CD4-positive, alpha-beta T cell (primary cell): Measurements from ENCODE around the gene ANKFN1. TPM values are rescaled to one million over a fixed set of nuclear protein-coding genes. Genes with fewer than 3 reads are reported as not detected.

Experiments used
- ATAC-seq: fragments of 200-7000 bp; cut with Tn5 transposase; one replicate; pipeline ENCODE4 v1.10.0; 2022; ENCODE audit warnings: mild to moderate bottlenecking; ENCODE audit not compliant: poor library complexity
- CTCF ChIA-PET: fragments of 350-600 bp; sonication (Branson Sonifier 250); formaldehyde crosslinking; loops from one replicate; lab custom pipeline; 2021; ENCODE audit warnings: antibody characterized with exemption, inconsistent platforms; lab: Charles Lee
- POLR2A ChIA-PET: fragments of 350-600 bp; sonication (Branson Sonifier 250); formaldehyde crosslinking; loops from one replicate; lab custom pipeline; 2021; ENCODE audit warnings: antibody characterized with exemption, inconsistent platforms; lab: Charles Lee
- DNase-seq, 14 experiments: peaks; one replicate each; pipeline ENCODE4 v3.0.0-alpha.2; 2013 to 2020; ENCODE audit warnings: mixed read lengths in 2 of 14
- H3K27ac ChIP-seq, 2 donors: one replicate each; pipeline versions ENCODE4 v1.5.1 to v1.7.0; 2013; ENCODE audit warnings: low read length in 2 of 2, low read depth in 1 of 2, mild to moderate bottlenecking in 1 of 2
- H3K27me3 ChIP-seq, 2 experiments: 1 replicate in 1 of 2; 2 replicates in 1 of 2; pipeline versions ENCODE4 v1.6.1 to v1.7.0; 2013; ENCODE audit warnings: low read length in 2 of 2, control low read depth in 1 of 2, mild to moderate bottlenecking in 1 of 2, moderate library complexity in 1 of 2; ENCODE audit not compliant: insufficient read depth in 2 of 2, control insufficient read depth in 1 of 2
- H3K36me3 ChIP-seq: one replicate; pipeline ENCODE4 v1.6.1; 2013; ENCODE audit warnings: low read length, control low read depth; ENCODE audit not compliant: insufficient read depth
- H3K4me1 ChIP-seq: one replicate; pipeline ENCODE4 v1.6.1; 2013; ENCODE audit warnings: low read length, control low read depth; ENCODE audit not compliant: insufficient read depth
- H3K4me3 ChIP-seq: one replicate; pipeline ENCODE4 v1.5.1; 2013; ENCODE audit warnings: mild to moderate bottlenecking, low read length, moderate library complexity
- H3K9me3 ChIP-seq, 2 experiments: 1 replicate in 1 of 2; 2 replicates in 1 of 2; pipeline versions ENCODE4 v1.6.1 to v1.7.0; 2013; ENCODE audit warnings: low read length in 2 of 2, mild to moderate bottlenecking in 2 of 2, control low read depth in 1 of 2, moderate library complexity in 1 of 2; ENCODE audit not compliant: control insufficient read depth in 1 of 2, insufficient read depth in 1 of 2
- H3K27ac Mint-ChIP-seq: one replicate; pipeline ENCODE4 v1.8.0; 2020; ENCODE audit warnings: mixed read lengths
- H3K27me3 Mint-ChIP-seq: one replicate; pipeline ENCODE4 v1.8.0; 2021; ENCODE audit warnings: mixed read lengths
- H3K36me3 Mint-ChIP-seq: one replicate; pipeline ENCODE4 v1.8.0; 2021; ENCODE audit warnings: low read depth, mixed read lengths
- H3K4me1 Mint-ChIP-seq: one replicate; pipeline ENCODE4 v1.8.0; 2021; ENCODE audit warnings: low read depth, mixed read lengths
- H3K4me3 Mint-ChIP-seq: one replicate; pipeline ENCODE4 v1.8.0; 2020; ENCODE audit warnings: mild to moderate bottlenecking, mixed read lengths
- H3K9me3 Mint-ChIP-seq: one replicate; pipeline ENCODE4 v1.8.0; 2020; ENCODE audit warnings: mixed read lengths
- intact Hi-C, 2 experiments: fragments of 100-400 bp; cut with DNase I in 1 of 2; cut with micrococcal nuclease in 1 of 2; formaldehyde crosslinking; loops; one replicate each; pipeline versions ENCODE4 v1.15.1 to v1.9.0; 2023 to 2025; cut with DNase I, micrococcal nuclease
- total RNA-seq, 174 experiments: library from RNA in 2 of 174; stranded (reverse) in 2 of 174; gene quantifications; one replicate each; pipeline ENCODE4 v1.2.3 and lab custom pipeline; 2021 to 2026
- TF ChIP-seq, protein P1 (sequence below): fragments of 200-600 bp; IDR thresholded peaks from one replicate; pipeline ENCODE4 v1.8.0; 2022; ENCODE audit warnings: antibody characterized with exemption, mild to moderate bottlenecking

The ANKFN1 gene
- total RNA-seq, 2 experiments from 2014 or later, result not detected

- Mint-ChIP-seq H3K27me3 (peaks cover 8% of the 10 kb centered on the region), H3K4me1 (peaks cover 9% of the 10 kb centered on the region), H3K27ac (no peak overlapping the region), H3K36me3 (no peaks in the 10 kb centered on the region), H3K9me3 (peaks cover 2% of the 10 kb centered on the region), H3K4me3 (no peak overlapping the region)
- Histone ChIP-seq H3K4me1 (no peaks in the 10 kb centered on the region), H3K9me3 (no peaks in the 10 kb centered on the region), H3K27ac (no peak overlapping the region), H3K27me3 (no peaks in the 10 kb centered on the region), H3K4me3 (no peak overlapping the region), H3K36me3 (no peaks in the 10 kb centered on the region)
- ChIA-PET POLR2A (no interaction called here), CTCF (no interaction called here)
- ATAC-seq (no peak), DNase-seq (no peak)
- intact Hi-C loops, result loop anchor here in 1 of 2 experiments (10.0 kb wide), 1 partner anchor 636 kb away; no protein-coding TSS in a partner anchor
- TF ChIP-seq, protein P1, sequence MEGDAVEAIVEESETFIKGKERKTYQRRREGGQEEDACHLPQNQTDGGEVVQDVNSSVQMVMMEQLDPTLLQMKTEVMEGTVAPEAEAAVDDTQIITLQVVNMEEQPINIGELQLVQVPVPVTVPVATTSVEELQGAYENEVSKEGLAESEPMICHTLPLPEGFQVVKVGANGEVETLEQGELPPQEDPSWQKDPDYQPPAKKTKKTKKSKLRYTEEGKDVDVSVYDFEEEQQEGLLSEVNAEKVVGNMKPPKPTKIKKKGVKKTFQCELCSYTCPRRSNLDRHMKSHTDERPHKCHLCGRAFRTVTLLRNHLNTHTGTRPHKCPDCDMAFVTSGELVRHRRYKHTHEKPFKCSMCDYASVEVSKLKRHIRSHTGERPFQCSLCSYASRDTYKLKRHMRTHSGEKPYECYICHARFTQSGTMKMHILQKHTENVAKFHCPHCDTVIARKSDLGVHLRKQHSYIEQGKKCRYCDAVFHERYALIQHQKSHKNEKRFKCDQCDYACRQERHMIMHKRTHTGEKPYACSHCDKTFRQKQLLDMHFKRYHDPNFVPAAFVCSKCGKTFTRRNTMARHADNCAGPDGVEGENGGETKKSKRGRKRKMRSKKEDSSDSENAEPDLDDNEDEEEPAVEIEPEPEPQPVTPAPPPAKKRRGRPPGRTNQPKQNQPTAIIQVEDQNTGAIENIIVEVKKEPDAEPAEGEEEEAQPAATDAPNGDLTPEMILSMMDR, result no peak
Measured at GRCh38 chr17:56480501-56480900, 327.2 kb downstream of the ANKFN1 start.

DNA sequence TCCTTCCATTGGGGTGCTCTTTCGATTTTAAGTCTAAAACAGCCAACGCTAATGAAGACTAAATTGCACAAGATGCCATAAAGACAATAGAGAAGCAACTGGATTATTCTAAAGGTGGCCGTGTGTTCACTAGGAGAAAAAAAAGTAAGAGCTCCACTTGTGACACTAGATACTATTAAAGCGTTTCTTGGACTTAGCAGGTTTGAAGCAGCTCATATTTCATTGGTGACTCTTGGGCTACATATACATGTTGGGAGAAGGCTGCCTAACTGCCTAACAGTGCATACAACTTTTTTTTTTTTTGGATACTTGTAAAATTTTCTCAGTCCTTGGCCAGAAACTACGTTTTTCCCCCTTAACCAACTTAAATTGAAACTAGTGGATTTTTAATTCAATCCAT lies 328.4 kb downstream of the ANKFN1 start:
- intact Hi-C loops, result loop anchor here in 1 of 2 experiments (10.0 kb wide), 1 partner anchor 637 kb away; no protein-coding TSS in a partner anchor
- H3K36me3 ChIP-seq, result no peaks in the 10 kb centered on the region
- TF ChIP-seq, protein P1, result no peak
- H3K27ac ChIP-seq, result no peak overlapping the region
- DNase-seq (no peak), ATAC-seq (no peak)
- POLR2A ChIA-PET, result no interaction called here
- no peaks in the 10 kb centered on the region for H3K9me3 Mint-ChIP-seq
- no peaks in the 10 kb centered on the region for H3K36me3 Mint-ChIP-seq
- no peaks in the 10 kb centered on the region for H3K4me1 Mint-ChIP-seq
- no peak overlapping the region for H3K27ac Mint-ChIP-seq
- H3K9me3 ChIP-seq, result no peaks in the 10 kb centered on the region
- no peak overlapping the region for H3K4me3 Mint-ChIP-seq
- H3K4me1 ChIP-seq, result no peaks in the 10 kb centered on the region
- no peak overlapping the region for H3K4me3 ChIP-seq
- H3K27me3 Mint-ChIP-seq, result peaks cover 8% of the 10 kb centered on the region
- CTCF ChIA-PET, result no interaction called here
- no peaks in the 10 kb centered on the region for H3K27me3 ChIP-seq

GRCh38 chr17:56482229-56482628 lies 329.0 kb downstream of the ANKFN1 start:
- H3K36me3 Mint-ChIP-seq, result no peaks in the 10 kb centered on the region
- ChIA-PET CTCF (no interaction called here), POLR2A (no interaction called here)
- H3K27ac Mint-ChIP-seq, result no peak overlapping the region
- Histone ChIP-seq H3K36me3 (no peaks in the 10 kb centered on the region), H3K4me1 (no peaks in the 10 kb centered on the region), H3K9me3 (no peaks in the 10 kb centered on the region), H3K27ac (no peak overlapping the region), H3K4me3 (no peak overlapping the region), H3K27me3 (no peaks in the 10 kb centered on the region)
- no peak for DNase-seq
- TF ChIP-seq, protein P1, result no peak
- peaks cover 8% of the 10 kb centered on the region for H3K27me3 Mint-ChIP-seq
- no peak for ATAC-seq
- no peaks in the 10 kb centered on the region for H3K4me1 Mint-ChIP-seq
- intact Hi-C loops, result loop anchor here in 1 of 2 experiments (10.0 kb wide), 1 partner anchor 637 kb away; no protein-coding TSS in a partner anchor
- H3K4me3 Mint-ChIP-seq, result no peak overlapping the region
- no peaks in the 10 kb centered on the region for H3K9me3 Mint-ChIP-seq
